Hepatocyte (in vitro differentiated cells): Measurements from ENCODE around the gene ZDHHC14.

Experiments
- EZH2 ChIP-seq: fragments of 200-600 bp; sonication (generic); IDR thresholded peaks from 2 replicates; pipeline ENCODE4 v1.6.1; 2016; ENCODE audit warnings: antibody characterized with exemption, mild to moderate bottlenecking, borderline replicate concordance
- TF ChIP-seq, protein P1 (sequence below): fragments of 200-600 bp; sonication (generic); IDR thresholded peaks from 2 replicates; pipeline ENCODE4 v1.5.1; 2016; ENCODE audit warnings: antibody characterized with exemption, mild to moderate bottlenecking; ENCODE audit not compliant: poor library complexity

DNA sequence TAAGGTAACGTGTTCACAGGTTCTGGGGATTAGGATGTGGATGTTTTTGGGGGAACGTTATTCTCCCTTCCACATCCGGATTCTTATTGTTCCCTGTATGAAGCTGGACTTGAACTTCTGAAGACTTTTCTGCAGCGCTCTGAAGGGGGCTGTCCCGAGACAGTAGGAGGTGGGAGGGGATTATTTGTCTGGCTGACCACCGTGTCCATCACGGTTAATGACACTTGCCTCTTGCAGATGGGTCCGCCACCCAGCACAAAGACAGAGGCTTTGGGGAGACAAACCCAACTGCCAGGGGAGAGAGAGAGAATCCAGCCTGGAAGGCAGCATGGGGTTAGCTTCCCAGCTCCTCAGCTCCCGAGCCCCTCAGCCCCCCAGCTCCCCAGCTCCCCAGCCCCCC is 16.7 kb downstream of the ZDHHC14 start:
- TF ChIP-seq, protein P1, sequence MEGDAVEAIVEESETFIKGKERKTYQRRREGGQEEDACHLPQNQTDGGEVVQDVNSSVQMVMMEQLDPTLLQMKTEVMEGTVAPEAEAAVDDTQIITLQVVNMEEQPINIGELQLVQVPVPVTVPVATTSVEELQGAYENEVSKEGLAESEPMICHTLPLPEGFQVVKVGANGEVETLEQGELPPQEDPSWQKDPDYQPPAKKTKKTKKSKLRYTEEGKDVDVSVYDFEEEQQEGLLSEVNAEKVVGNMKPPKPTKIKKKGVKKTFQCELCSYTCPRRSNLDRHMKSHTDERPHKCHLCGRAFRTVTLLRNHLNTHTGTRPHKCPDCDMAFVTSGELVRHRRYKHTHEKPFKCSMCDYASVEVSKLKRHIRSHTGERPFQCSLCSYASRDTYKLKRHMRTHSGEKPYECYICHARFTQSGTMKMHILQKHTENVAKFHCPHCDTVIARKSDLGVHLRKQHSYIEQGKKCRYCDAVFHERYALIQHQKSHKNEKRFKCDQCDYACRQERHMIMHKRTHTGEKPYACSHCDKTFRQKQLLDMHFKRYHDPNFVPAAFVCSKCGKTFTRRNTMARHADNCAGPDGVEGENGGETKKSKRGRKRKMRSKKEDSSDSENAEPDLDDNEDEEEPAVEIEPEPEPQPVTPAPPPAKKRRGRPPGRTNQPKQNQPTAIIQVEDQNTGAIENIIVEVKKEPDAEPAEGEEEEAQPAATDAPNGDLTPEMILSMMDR = no peak
- no peak for TF ChIP-seq EZH2
